ENCODE results near the gene BEX5. TPM values are rescaled to one million over a fixed set of nuclear protein-coding genes. Genes with fewer than 3 reads are reported as not detected.

The BEX5 gene
- total RNA-seq, 4 donors from 2014 or later, result not detected

DNA sequence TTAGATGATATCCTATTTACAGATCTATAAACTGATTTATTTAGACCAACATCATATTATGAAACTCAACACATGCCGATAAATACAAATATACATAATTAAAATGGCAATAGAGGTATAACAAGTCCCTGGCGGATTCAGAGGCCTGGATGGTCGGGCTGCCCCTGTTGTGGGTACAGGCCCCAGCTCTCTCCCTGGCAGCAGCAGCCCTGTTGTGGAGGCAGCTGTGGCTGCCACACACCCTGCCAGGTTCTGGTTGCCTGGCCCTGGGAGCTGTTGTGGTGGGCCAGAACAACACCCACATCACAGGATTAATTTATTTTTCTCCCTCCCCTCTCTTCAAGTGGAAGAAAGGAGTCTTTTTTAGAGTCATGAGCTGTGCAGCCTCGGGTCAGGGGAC, 42.4 kb downstream of the BEX5 start:
- no peaks in the 10 kb centered on the region for H3K36me3 ChIP-seq
- no peaks in the 10 kb centered on the region for H3K27me3 ChIP-seq
- no peak overlapping the region for H3K27ac ChIP-seq
- no peaks in the 10 kb centered on the region for H3K4me1 ChIP-seq
- no peaks in the 10 kb centered on the region for H3K9me3 ChIP-seq
- TF ChIP-seq, protein P1, sequence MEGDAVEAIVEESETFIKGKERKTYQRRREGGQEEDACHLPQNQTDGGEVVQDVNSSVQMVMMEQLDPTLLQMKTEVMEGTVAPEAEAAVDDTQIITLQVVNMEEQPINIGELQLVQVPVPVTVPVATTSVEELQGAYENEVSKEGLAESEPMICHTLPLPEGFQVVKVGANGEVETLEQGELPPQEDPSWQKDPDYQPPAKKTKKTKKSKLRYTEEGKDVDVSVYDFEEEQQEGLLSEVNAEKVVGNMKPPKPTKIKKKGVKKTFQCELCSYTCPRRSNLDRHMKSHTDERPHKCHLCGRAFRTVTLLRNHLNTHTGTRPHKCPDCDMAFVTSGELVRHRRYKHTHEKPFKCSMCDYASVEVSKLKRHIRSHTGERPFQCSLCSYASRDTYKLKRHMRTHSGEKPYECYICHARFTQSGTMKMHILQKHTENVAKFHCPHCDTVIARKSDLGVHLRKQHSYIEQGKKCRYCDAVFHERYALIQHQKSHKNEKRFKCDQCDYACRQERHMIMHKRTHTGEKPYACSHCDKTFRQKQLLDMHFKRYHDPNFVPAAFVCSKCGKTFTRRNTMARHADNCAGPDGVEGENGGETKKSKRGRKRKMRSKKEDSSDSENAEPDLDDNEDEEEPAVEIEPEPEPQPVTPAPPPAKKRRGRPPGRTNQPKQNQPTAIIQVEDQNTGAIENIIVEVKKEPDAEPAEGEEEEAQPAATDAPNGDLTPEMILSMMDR (IDR thresholded peaks at IDR 0.05), result no peak
- TF ChIP-seq POLR2A (IDR thresholded peaks at IDR 0.05), result no peak
- H3K4me3 ChIP-seq, result no peak overlapping the region
- no peak for DNase-seq

Other genes with a start within 250 kb of the BEX5 start
- 10 to 100 TPM in 1 of 4 donors, 1 to 10 TPM in 3; 2.6 to 23.1 (median 5.9) TPM for gene ZMAT1, start 223.9 kb downstream of the BEX5 start, total RNA-seq
- gene TCEAL2, start 30.3 kb downstream of the BEX5 start, total RNA-seq, result not detected
- gene TCEAL6, start 13.5 kb downstream of the BEX5 start, total RNA-seq, result not detected
- not detected for gene TCP11X1, start 59.3 kb upstream of the BEX5 start, total RNA-seq
- not detected for gene NXF2, start 91.2 kb upstream of the BEX5 start, total RNA-seq